Smooth muscle cell (in vitro differentiated cells): ENCODE results near the gene SELENOM. TPM values are rescaled to one million over a fixed set of nuclear protein-coding genes. Genes with fewer than 3 reads are reported as not detected.

Source experiments
- DNase-seq: peaks from one replicate; lab custom pipeline; 2025; ENCODE audit not compliant: unreplicated experiment; lab: John Stamatoyannopoulos, UW
- H2AFZ ChIP-seq: fragments of 200-600 bp; sonication (generic); 2 replicates; pipeline ENCODE4 v1.6.0; 2016; ENCODE audit warnings: antibody characterized with exemption, low read depth, mild to moderate bottlenecking
- H3F3A ChIP-seq: fragments of 200-600 bp; sonication (generic); 2 replicates; pipeline ENCODE4 v1.6.0; 2017; ENCODE audit warnings: antibody characterized with exemption, low read depth
- H3K27ac ChIP-seq: fragments of 200-600 bp; sonication (generic); 2 replicates; pipeline ENCODE4 v1.5.1; 2016; ENCODE audit warnings: low read depth, mild to moderate bottlenecking
- H3K27me3 ChIP-seq: fragments of 200-600 bp; sonication (generic); 2 replicates; pipeline ENCODE4 v1.6.1; 2016; ENCODE audit warnings: low read depth, mild to moderate bottlenecking
- H3K36me3 ChIP-seq: fragments of 200-600 bp; sonication (generic); 2 replicates; pipeline ENCODE4 v1.5.1; 2016; ENCODE audit warnings: low read depth
- H3K4me1 ChIP-seq: fragments of 200-600 bp; sonication (generic); 2 replicates; pipeline ENCODE4 v1.5.1; 2016; ENCODE audit warnings: low read depth
- H3K4me2 ChIP-seq: fragments of 200-600 bp; sonication (generic); 2 replicates; pipeline ENCODE4 v1.6.0; 2016; ENCODE audit warnings: mild to moderate bottlenecking
- H3K4me3 ChIP-seq: fragments of 200-600 bp; sonication (generic); 2 replicates; pipeline ENCODE4 v1.5.1; 2016; ENCODE audit warnings: mild to moderate bottlenecking
- H3K79me2 ChIP-seq: fragments of 200-600 bp; sonication (generic); 2 replicates; pipeline ENCODE4 v1.6.0; 2016; ENCODE audit warnings: low read depth, mild to moderate bottlenecking
- H3K9ac ChIP-seq: fragments of 200-600 bp; sonication (generic); 2 replicates; pipeline ENCODE4 v1.6.0; 2016; ENCODE audit warnings: low read depth
- H3K9me3 ChIP-seq: fragments of 200-600 bp; sonication (generic); replicated peaks from 2 replicates; pipeline ENCODE4 v1.5.1; 2016; ENCODE audit warnings: low read depth
- H4K20me1 ChIP-seq: fragments of 200-600 bp; sonication (generic); 2 replicates; pipeline ENCODE4 v1.6.0; 2016; ENCODE audit warnings: low read depth
- WGBS: methylation state at CpG from one replicate; pipeline ENCODE4 v1.1.7; 2016; ENCODE audit warnings: low lambda C conversion rate; 5-methylcytosine and 5-hydroxymethylcytosine counted together
- polyA plus RNA-seq: library from polyadenylated mRNA; unstranded; fragments of >200 nt; fragmentation: Nextera tagmentation; extraction: Ambion mirVana; gene quantifications from 2 replicates; pipeline ENCODE4 v1.2.1, GENCODE V29; 2016
- total RNA-seq: library from RNA; depleted of rRNA; stranded (reverse); fragments of >200 nt; gene quantifications from 2 replicates; pipeline ENCODE4 v1.2.3, GENCODE V29; 2014
- TF ChIP-seq, protein P1 (sequence below): fragments of 200-600 bp; sonication (generic); IDR thresholded peaks from 2 replicates; pipeline ENCODE4 v1.5.1; 2017; ENCODE audit warnings: borderline replicate concordance, mild to moderate bottlenecking, antibody characterized with exemption; ENCODE audit not compliant: insufficient read depth, poor library complexity, severe bottlenecking

Gene SELENOM
- total and polyA plus RNA-seq, 2 experiments from 2014 or later = 450 to 600 TPM

DNA sequence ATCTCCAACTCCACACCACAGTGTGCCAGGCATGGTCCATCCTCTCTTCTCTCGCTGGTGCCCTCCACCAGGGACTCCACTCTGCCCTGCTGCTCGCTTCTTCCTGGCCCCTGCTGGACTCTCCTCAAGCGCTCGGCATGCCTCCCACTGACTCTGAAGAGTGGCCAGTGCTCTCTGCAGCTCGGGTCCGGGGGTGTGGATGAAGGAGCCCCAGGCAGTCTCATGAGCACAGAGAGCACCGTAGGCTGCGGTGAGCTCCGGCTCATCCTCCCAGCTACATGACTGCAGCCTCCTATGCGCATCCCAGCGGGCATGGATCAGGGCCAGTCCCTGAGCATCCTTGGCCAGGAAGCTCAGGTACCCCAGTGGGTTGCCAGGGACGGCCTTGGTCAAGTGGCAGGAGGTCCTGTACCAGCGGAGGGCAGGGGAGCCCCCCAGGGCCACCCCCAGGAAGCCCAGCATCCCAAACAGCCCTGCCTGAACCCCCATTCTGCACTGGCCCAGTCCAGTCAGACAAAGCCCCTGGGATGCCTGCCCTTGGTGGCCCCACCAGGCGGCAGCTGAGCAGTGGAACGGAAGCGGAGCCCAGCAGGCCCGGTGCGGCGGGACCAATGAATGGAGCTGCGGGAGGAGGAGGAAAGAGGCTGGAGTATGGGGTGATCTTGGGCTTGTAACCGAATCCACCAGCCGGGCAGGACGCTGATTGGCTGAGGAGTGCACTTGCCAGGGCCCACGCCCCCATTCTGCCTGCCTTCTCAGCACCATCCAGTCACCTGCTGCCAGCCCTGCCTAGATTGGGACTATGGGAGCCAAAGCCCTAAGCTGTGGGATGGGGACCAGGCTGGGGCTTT lies 32.7 kb upstream of the SELENOM start, which contains the start of gene PLA2G3:
PLA2G3 (minus strand) TSS at position 643 of the 851 bp plus-strand sequence; CDS start at position 489, 154 bp downstream.
- TF ChIP-seq, protein P1, sequence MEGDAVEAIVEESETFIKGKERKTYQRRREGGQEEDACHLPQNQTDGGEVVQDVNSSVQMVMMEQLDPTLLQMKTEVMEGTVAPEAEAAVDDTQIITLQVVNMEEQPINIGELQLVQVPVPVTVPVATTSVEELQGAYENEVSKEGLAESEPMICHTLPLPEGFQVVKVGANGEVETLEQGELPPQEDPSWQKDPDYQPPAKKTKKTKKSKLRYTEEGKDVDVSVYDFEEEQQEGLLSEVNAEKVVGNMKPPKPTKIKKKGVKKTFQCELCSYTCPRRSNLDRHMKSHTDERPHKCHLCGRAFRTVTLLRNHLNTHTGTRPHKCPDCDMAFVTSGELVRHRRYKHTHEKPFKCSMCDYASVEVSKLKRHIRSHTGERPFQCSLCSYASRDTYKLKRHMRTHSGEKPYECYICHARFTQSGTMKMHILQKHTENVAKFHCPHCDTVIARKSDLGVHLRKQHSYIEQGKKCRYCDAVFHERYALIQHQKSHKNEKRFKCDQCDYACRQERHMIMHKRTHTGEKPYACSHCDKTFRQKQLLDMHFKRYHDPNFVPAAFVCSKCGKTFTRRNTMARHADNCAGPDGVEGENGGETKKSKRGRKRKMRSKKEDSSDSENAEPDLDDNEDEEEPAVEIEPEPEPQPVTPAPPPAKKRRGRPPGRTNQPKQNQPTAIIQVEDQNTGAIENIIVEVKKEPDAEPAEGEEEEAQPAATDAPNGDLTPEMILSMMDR = no peak
- Histone ChIP-seq H3K27me3 (peaks cover 26% of the 10 kb centered on the region), H3F3A (no peaks in the 10 kb centered on the region), H3K4me1 (peaks cover 6% of the 10 kb centered on the region), H3K4me3 (no peak within 1 kb of the TSS), H4K20me1 (no peaks in the 10 kb centered on the region), H3K9me3 (no peaks in the 10 kb centered on the region), H3K36me3 (no peaks in the 10 kb centered on the region), H2AFZ (no peak within 1 kb of the TSS), H3K79me2 (no peaks in the 10 kb centered on the region), H3K27ac (no peak within 1 kb of the TSS), H3K9ac (no peak within 1 kb of the TSS), H3K4me2 (no peak within 1 kb of the TSS)
- WGBS = 12% methylated on average over 23 of the region's 24 CpGs
- no peak for DNase-seq

DNA sequence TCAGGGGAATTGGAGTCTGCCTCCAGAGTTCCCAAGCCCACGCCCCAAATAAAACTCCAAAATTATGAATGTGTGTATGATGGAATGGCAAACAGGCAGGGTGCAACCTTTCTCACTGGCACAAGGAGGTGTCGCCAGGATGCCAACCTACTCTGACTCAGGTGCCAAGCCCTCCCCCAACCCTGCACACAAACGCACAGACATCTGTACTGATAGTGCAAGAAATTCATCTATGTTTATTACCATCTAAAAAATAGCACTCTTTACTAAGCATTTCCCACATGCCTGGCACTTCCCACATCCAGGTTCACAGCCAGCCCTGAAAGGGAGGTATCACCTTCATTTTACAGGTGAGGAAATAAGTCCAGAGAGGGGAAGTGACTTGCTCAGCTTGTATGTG lies 31.7 kb upstream of the SELENOM start:
- H3K9me3 ChIP-seq = no peaks in the 10 kb centered on the region
- no peak overlapping the region for H3K4me2 ChIP-seq
- H3K9ac ChIP-seq = no peak overlapping the region
- H3K4me1 ChIP-seq = peaks cover 6% of the 10 kb centered on the region
- no peak overlapping the region for H3K4me3 ChIP-seq
- no peaks in the 10 kb centered on the region for H3K79me2 ChIP-seq
- TF ChIP-seq, protein P1 = no peak
- no peak overlapping the region for H3K27ac ChIP-seq
- H3K36me3 ChIP-seq = no peaks in the 10 kb centered on the region
- WGBS = 85% methylated on average over 3 of the region's 3 CpGs
- peaks cover 26% of the 10 kb centered on the region for H3K27me3 ChIP-seq
- no peaks in the 10 kb centered on the region for H4K20me1 ChIP-seq
- no peaks in the 10 kb centered on the region for H3F3A ChIP-seq
- DNase-seq = no peak
- no peak overlapping the region for H2AFZ ChIP-seq

DNA sequence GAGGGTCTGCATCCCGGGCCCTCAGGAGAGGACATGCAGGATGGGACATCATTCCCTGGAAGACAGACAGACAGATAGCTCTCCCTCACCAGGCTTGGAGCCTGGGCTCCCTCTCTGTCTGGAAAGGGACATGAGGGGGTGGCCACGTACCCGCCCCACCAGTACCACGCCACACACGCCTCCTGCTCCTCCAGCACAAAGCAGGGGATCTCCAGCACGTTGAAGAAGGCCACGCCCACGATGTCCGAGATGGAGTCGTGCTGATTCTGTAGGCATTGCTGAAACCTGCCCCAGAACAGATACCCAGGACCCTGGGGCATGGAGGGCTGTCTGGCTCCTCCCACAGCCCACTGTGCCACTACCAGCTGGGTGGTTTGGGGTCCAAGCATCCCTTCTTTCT lies 30.8 kb upstream of the SELENOM start:
- DNase-seq = no peak
- WGBS = 85% methylated on average over 10 of the region's 10 CpGs

More for the DNA sequence above, 30.8 kb upstream of the SELENOM start:
- no peak overlapping the region for H3K4me3 ChIP-seq
- H3K9me3 ChIP-seq = no peaks in the 10 kb centered on the region
- H3K4me1 ChIP-seq = peaks cover 6% of the 10 kb centered on the region
- H3K9ac ChIP-seq = no peak overlapping the region
- H3F3A ChIP-seq = no peaks in the 10 kb centered on the region
- H3K79me2 ChIP-seq = no peaks in the 10 kb centered on the region
- H3K4me2 ChIP-seq = no peak overlapping the region
- H3K27me3 ChIP-seq = peaks cover 26% of the 10 kb centered on the region
- H4K20me1 ChIP-seq = no peaks in the 10 kb centered on the region
- H3K27ac ChIP-seq = no peak overlapping the region
- TF ChIP-seq, protein P1 = no peak
- no peak overlapping the region for H2AFZ ChIP-seq
- H3K36me3 ChIP-seq = no peaks in the 10 kb centered on the region
